Spleen (tissue), 11 donors: ENCODE results near the gene CFAP58. TPM values are rescaled to one million over a fixed set of nuclear protein-coding genes. Genes with fewer than 3 reads are reported as not detected.
"Not testable (repeated sequence)": the region's sequence is repeated elsewhere in the genome, so short reads cannot be mapped to it uniquely, and the experiment has no call there.

ENCODE experiments used
- DNase-seq: peaks from one replicate; pipeline ENCODE4 v3.0.0-alpha.2; 2020
- H3K27ac ChIP-seq, 8 donors: fragments of 200-600 bp; sonication (generic) in 7 of 8; 1 replicate in 4 of 8; 2 replicates in 4 of 8; pipeline versions ENCODE4 v1.5.0 to v1.8.0; 2016 to 2021; ENCODE audit warnings: inconsistent platforms in 4 of 8, mild to moderate bottlenecking in 4 of 8, moderate library complexity in 1 of 8
- H3K27me3 ChIP-seq, 7 donors: fragments of 200-600 bp; sonication (generic) in 6 of 7; replicated peaks in 1 of 7; 1 replicate in 4 of 7; 2 replicates in 3 of 7; pipeline versions ENCODE4 v1.5.0 to v1.8.0; 2016 to 2021; ENCODE audit warnings: inconsistent platforms in 3 of 7, mild to moderate bottlenecking in 1 of 7
- H3K36me3 ChIP-seq, 6 donors: fragments of 200-600 bp; sonication (generic) in 5 of 6; 1 replicate in 4 of 6; 2 replicates in 2 of 6; pipeline versions ENCODE4 v1.5.0 to v1.8.0; 2016 to 2021; ENCODE audit warnings: inconsistent platforms in 2 of 6
- H3K4me1 ChIP-seq, 6 donors: fragments of 200-600 bp; sonication (generic) in 5 of 6; 1 replicate in 3 of 6; 2 replicates in 3 of 6; pipeline versions ENCODE4 v1.5.0 to v1.8.0; 2016 to 2021; ENCODE audit warnings: inconsistent platforms in 3 of 6
- H3K4me3 ChIP-seq, 8 donors: fragments of 200-600 bp; sonication (generic) in 7 of 8; 1 replicate in 4 of 8; 2 replicates in 4 of 8; pipeline versions ENCODE4 v1.5.0 to v1.8.0; 2016 to 2021; ENCODE audit warnings: inconsistent platforms in 4 of 8, mild to moderate bottlenecking in 4 of 8, moderate library complexity in 2 of 8
- H3K9me3 ChIP-seq, 8 donors: fragments of 200-600 bp; sonication (generic) in 7 of 8; 1 replicate in 4 of 8; 2 replicates in 4 of 8; pipeline versions ENCODE4 v1.5.0 to v1.8.0; 2016 to 2021; ENCODE audit warnings: inconsistent platforms in 4 of 8
- POLR2A ChIP-seq, 3 donors: fragments of 450-650 bp; IDR thresholded peaks; one replicate each; pipeline ENCODE4 v1.5.1; 2017; ENCODE audit warnings: antibody characterized with exemption in 3 of 3, mild to moderate bottlenecking in 1 of 3
- POLR2AphosphoS5 ChIP-seq, 3 donors: sonication (generic); formaldehyde crosslinking; IDR thresholded peaks; one replicate each; pipeline ENCODE4 v1.5.1; 2017; ENCODE audit warnings: antibody characterized with exemption in 3 of 3
- WGBS, 5 donors: extraction: QIAGEN DNeasy Blood & Tissue Kit in 3 of 5; methylation state at CpG; one replicate each; pipeline versions ENCODE4 v1.1.5 to v1.1.7; 2013 to 2018; 5-methylcytosine and 5-hydroxymethylcytosine counted together
- intact Hi-C: fragments of 100-400 bp; cut with DNase I; formaldehyde crosslinking; loops from one replicate; pipeline ENCODE4 v1.15.0; 2023; ENCODE audit warnings: low total_unique reads
- polyA plus RNA-seq, 3 donors: library from polyadenylated mRNA; stranded (reverse); fragments of 200-250 nt; gene quantifications; one replicate each; pipeline ENCODE4 v1.2.1, GENCODE V29; 2013
- total RNA-seq, 7 donors: library from RNA; depleted of rRNA in 3 of 7; stranded (reverse); fragments of >200 nt in 3 of 7; fragmentation: NEBNext Ultra II Directional in 4 of 7; extraction: Animal tissue kit (Norgen Biotek cat#: 25700) in 4 of 7; gene quantifications; one replicate each; pipeline versions ENCODE4 v1.1.0 to v1.2.1, GENCODE V29; 2016 to 2021
- TF ChIP-seq, protein P1 (sequence below), 11 experiments: fragments of 200-600 bp in 7 of 11; fragments of 450-650 bp in 4 of 11; sonication (generic) in 4 of 11; IDR thresholded peaks in 8 of 11; conservative IDR thresholded peaks in 3 of 11; 1 replicate in 7 of 11; 2 replicates in 4 of 11; pipeline versions ENCODE4 v1.4.0 to v1.8.0; 2016 to 2021; ENCODE audit warnings: antibody characterized with exemption in 11 of 11, inconsistent platforms in 4 of 11, mild to moderate bottlenecking in 1 of 11
- donor health status: healthy with polysubstance abuse.
- donor health status: DM: no; HTN: no; CAD: no; lungs with moderate emphysema.
- donor health status: DM: no; HTN: no; CAD: no.
- donor health status: Bipolar disorder and iron deficiency.
- donor health status: healthy.
- donor health status: DM: no; HTN: no; CAD: no.
- donor health status: DM: yes; HTN: yes; CAD: no.

The CFAP58 gene
- total and polyA plus RNA-seq, 10 donors = 0.10 to 1.4 (median 0.42) TPM; not detected in 1

DNA sequence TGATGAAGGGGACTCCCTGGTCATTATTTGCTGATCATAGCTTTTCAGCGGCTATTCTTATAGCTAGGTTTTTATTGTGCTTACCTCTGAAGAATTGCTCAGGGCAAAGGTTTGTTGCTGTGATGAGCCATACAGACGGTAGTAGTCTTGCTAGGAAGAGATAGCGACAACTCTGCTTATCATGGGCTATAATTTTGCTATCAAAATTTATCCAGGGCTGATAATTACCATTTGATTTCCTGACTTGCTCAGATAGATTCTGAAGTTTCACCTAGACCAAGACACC, 103.9 kb downstream of the CFAP58 start:
- Histone ChIP-seq H3K36me3 (no peaks in the 10 kb centered on the region), H3K27ac (no peak overlapping the region), H3K27me3 (no peaks in the 10 kb centered on the region), H3K4me3 (no peak overlapping the region), H3K9me3 (no peaks in the 10 kb centered on the region), H3K4me1 (no peaks in the 10 kb centered on the region)
- TF ChIP-seq POLR2AphosphoS5 (IDR thresholded peaks at IDR 0.05) (no peak), POLR2A (IDR thresholded peaks at IDR 0.05) (no peak)
- TF ChIP-seq, protein P1, sequence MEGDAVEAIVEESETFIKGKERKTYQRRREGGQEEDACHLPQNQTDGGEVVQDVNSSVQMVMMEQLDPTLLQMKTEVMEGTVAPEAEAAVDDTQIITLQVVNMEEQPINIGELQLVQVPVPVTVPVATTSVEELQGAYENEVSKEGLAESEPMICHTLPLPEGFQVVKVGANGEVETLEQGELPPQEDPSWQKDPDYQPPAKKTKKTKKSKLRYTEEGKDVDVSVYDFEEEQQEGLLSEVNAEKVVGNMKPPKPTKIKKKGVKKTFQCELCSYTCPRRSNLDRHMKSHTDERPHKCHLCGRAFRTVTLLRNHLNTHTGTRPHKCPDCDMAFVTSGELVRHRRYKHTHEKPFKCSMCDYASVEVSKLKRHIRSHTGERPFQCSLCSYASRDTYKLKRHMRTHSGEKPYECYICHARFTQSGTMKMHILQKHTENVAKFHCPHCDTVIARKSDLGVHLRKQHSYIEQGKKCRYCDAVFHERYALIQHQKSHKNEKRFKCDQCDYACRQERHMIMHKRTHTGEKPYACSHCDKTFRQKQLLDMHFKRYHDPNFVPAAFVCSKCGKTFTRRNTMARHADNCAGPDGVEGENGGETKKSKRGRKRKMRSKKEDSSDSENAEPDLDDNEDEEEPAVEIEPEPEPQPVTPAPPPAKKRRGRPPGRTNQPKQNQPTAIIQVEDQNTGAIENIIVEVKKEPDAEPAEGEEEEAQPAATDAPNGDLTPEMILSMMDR (IDR thresholded peaks at IDR 0.05 in 8 of 11, conservative IDR thresholded peaks at IDR 0.05 in 3 of 11) = no peak
- intact Hi-C loops = no loop called here
- WGBS, 5 donors = 86 to 95% (median 94%) methylated on average over 3 of the region's 3 CpGs
- no peak for DNase-seq

DNA sequence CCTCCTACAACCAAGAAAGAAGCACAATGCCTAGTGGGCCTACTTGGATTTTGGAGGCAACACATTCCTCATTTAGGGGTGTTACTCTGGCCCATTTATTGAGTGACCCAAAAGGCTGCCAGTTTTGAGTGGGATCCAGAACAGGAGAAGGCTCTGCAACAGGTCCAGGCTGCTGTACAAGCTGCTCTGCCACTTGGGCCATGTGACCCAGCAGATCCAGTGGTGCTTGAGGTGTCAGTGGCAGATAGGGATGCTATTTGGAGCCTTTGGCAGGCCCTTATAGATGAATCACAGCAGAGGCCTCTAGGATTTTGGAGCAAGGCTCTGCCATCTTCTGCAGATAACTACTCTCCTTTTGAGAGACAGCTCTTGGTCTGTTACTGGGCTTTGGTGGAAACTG, 111.9 kb downstream of the CFAP58 start:
- H3K4me1 ChIP-seq, H3K27ac ChIP-seq, intact Hi-C loops, DNase-seq, H3K27me3 ChIP-seq, H3K36me3 ChIP-seq, H3K4me3 ChIP-seq: not testable (repeated sequence)
- peaks cover 0 to 30% (median 20%) of the 10 kb centered on the region in 8 donors for H3K9me3 ChIP-seq

DNA sequence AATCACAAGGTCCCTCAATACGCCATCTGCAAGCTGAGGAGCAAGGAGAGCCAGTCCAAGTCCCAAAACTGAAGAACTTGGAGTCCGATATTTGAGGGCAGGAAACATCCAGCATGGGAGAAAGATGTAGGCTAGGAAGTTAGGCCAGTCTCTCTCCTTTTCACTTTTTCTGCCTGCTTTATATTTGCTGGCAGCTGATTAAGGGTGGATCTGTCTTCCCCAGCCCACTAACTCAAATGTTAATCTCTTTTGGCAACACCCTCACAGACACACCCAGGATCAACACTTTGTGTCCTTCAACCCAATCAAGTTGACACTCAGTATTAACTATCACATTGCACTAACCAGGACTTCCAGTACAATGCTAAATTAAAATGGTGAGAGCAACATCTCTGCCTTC, 115.2 kb downstream of the CFAP58 start:
- H3K4me1 ChIP-seq, H3K36me3 ChIP-seq, H3K4me3 ChIP-seq, H3K27ac ChIP-seq, intact Hi-C loops, H3K27me3 ChIP-seq, DNase-seq: not testable (repeated sequence)
- 84 to 96% (median 86%) methylated on average over 2 of the region's 2 CpGs for WGBS, 5 donors
- H3K9me3 ChIP-seq = peaks cover 0 to 20% (median 12%) of the 10 kb centered on the region in 8 donors

- intact Hi-C loops = no loop called here
- TF ChIP-seq POLR2A (IDR thresholded peaks at IDR 0.05) = no peak
- TF ChIP-seq, protein P1 (IDR thresholded peaks at IDR 0.05 in 8 of 11, conservative IDR thresholded peaks at IDR 0.05 in 3 of 11) = no peak
- TF ChIP-seq POLR2AphosphoS5 (IDR thresholded peaks at IDR 0.05) = no peak
- H3K4me3 ChIP-seq = no peak overlapping the region
- no peaks in the 10 kb centered on the region for H3K36me3 ChIP-seq
- H3K27ac ChIP-seq = no peak overlapping the region
- no peaks in the 10 kb centered on the region for H3K4me1 ChIP-seq
- H3K9me3 ChIP-seq = no peaks in the 10 kb centered on the region
- DNase-seq = no peak
- no peaks in the 10 kb centered on the region for H3K27me3 ChIP-seq
- 93 to 100% (median 100%) methylated on average over 1 of the region's 1 CpG for WGBS, 5 donors
These were observed 118.9 kb downstream of the CFAP58 start for GRCh38 chr10:104472505-104472904.

DNA sequence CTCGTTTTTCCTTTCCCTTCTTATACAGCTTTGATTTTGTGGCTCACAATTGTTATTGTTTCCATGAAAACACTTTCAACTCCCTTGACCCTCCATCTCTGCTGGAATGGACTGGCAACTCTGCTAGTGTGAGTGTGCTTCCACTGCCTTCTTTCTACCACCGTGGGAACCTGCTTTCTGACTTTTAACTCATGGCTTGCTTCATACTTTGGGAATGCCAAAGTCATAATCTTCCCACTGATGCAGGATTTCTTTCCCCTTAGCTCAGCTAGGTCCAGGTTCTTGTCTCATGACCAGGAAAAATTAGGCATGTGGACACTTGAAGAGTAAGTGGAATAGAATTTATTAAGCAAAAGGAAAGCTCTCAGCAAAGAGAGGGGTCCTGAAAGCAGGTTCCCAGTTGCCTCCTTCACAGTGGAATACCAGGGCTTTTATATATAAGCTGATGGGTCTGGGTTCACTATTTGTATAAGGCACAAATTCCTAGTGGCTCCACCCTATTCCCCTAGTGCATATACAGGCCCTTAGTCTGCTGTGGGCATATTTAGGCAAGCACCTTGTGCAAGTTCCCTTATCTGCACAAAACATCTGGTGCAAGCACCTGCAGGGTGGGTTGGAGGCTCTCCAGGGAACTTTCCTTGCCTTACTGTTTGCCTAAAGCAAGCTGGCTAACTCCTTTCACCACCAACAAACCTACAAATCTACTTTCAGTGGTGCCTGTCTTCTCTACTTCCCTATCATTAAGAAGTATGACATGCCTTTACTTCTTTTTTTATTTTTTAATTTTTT, 119.5 kb downstream of the CFAP58 start:
- TF ChIP-seq POLR2A (IDR thresholded peaks at IDR 0.05) (no peak), POLR2AphosphoS5 (IDR thresholded peaks at IDR 0.05) (no peak)
- TF ChIP-seq, protein P1 (IDR thresholded peaks at IDR 0.05 in 8 of 11, conservative IDR thresholded peaks at IDR 0.05 in 3 of 11) = no peak
- Histone ChIP-seq H3K4me1 (no peaks in the 10 kb centered on the region), H3K4me3 (no peak overlapping the region), H3K9me3 (no peaks in the 10 kb centered on the region), H3K27ac (no peak overlapping the region), H3K27me3 (no peaks in the 10 kb centered on the region), H3K36me3 (no peaks in the 10 kb centered on the region)
- 53 to 83% (median 59%) methylated on average over 2 of the region's 2 CpGs for WGBS, 5 donors
- intact Hi-C loops = no loop called here
- no peak for DNase-seq
